ENCODE data around the gene AAR2.

GRCh38 chr20:36236786-36237121 is 476 bp downstream of the AAR2 start:
- TF ChIP-seq POLR2AphosphoS5 (IDR thresholded peaks at IDR 0.05; ENCODE audit: low read depth, low read length) = no peak
- no peak for TF ChIP-seq POLR2A (IDR thresholded peaks at IDR 0.05; ENCODE audit: low read depth, low read length)

Measured in GM12892 (cell line).